Measurements from ENCODE around the gene IRX2.

IRX2 gene

GRCh38 chr5:2740051-2740875, 11.2 kb downstream of the IRX2 start:
- no peak for DNase-seq

DNA sequence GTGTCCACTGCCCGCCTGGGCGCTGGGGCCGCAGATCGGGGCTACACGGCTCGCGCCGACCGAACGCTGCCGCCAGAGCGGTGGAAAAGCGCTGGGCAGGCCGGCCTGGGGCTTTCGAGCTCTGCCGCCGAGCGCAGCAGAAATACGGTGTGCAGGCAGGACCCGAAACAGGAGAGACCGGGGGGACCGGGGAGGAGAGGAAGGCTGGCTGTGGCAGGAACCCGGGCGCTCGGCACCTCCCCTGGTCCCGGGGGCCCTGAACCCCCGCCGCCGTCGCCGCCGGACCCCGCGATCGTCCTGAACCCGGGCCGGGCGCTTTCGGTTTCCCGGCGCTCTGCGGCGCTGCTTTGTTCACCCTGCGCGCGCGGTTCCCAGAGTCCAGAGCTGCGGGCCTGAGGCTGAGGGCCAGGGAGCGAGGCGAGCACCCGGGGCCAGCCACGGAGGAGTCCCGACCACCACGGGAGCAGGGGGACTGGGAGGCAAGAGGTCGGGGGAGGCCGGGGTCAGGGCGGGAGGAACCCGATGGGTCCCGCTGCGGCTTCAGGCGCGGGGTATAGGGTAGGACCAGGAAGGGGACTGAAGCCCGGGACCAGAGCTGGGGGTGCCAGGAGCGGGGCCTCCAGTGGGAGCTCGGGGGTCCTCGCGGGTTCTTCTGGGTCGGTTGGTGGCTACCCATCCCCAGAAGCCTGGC, 12.0 kb downstream of the IRX2 start:
- no peak for DNase-seq

GRCh38 chr5:2738700-2739359, 12.6 kb downstream of the IRX2 start:
- no peak for DNase-seq

DNA sequence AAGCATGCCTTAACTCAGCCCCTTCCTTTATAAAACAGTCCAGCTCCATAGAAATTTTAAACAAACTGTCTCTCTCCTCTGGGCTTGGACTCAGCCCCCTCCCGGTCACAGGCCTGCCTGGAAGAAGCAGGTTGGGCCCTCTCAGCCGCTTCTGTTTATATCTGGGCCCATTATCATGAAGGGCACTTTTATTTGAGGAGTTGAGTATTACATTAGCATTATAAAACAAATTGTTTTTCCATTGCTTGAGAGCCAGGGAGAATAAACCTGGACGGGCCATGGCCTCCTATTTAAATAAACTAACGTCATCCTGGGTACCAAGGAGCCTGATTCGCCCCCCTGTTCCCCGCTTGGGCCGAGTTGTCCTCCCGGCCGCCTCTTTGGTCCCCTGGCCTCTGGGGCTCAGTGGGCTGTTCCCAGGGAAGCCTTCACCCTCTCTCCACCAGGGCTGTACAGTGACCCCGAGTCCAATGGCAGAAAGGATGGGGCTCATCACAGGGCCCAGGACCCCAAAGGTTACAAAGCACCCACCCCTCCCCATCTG, 13.2 kb downstream of the IRX2 start:
- no peak for DNase-seq

GRCh38 chr5:2737273-2738155, 14.0 kb downstream of the IRX2 start:
- no peak for DNase-seq

GRCh38 chr5:2736872-2737271, 14.6 kb downstream of the IRX2 start:
- DNase-seq, result no peak

DNA sequence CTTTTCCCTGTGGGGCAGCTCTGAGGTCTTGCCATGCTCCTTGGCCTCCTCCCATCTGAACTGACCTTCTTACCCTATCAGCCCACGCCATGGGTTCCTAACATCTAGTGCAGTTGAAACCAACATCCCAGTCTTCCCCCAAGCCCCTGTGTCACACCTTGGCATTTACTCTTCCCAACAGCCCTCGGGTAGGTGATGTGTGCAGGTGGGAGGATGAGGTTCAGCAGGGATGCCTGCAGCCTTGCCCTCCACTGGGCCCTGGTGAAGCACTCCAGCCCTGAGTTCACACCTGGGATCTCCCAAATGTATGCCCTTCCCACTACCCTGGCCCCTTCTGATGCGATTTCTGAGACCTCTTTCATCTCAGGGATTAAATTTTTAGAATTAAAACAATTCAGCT, 15.5 kb downstream of the IRX2 start:
- no peak for DNase-seq

GRCh38 chr5:2732850-2733249, 18.6 kb downstream of the IRX2 start:
- no peak for DNase-seq

- DNase-seq, result no peak
Measured at GRCh38 chr5:2732004-2732403, 19.5 kb downstream of the IRX2 start.

GRCh38 chr5:2729189-2729588, 22.3 kb downstream of the IRX2 start:
- no peak for DNase-seq

- DNase-seq, result no peak
Measured at GRCh38 chr5:2727550-2727949, 23.9 kb downstream of the IRX2 start.

DNA sequence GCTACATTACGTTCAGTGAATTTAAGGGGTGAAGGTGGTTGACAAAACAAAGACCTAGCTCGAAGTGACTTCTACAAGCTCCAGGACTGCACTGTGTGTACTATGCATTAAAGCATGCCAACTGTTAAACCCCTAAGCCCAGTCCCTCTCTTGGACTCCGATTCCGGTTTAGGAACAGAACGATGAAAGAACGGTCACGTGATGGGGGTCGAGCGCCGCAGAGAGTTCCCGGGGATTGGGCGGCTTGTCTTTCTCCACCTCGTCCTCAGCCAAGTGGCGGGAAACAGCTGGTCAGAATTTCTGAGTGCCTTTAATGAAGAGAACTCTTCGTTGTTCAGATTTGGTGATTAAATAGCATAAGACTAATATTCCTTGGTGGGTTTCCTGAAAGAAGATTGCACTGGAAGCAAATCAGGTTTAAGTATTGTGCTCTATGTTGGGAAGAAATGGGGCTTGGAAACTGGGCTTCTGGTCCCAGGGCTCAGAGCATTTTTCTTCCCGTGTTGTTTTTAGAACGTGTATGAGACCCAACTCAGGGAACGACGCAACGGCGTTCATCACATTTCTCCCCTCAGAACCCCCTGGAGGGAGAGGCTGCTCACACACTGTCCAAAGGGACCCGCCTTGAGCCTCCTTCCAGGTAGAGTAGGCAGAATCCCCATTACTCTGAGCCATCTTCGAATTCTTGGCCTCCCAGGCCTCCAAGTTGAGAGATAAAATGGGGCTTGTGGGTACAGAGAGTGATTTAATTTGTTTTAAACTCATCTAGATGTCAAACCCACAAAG, 25.3 kb downstream of the IRX2 start:
- DNase-seq, result no peak

DNA sequence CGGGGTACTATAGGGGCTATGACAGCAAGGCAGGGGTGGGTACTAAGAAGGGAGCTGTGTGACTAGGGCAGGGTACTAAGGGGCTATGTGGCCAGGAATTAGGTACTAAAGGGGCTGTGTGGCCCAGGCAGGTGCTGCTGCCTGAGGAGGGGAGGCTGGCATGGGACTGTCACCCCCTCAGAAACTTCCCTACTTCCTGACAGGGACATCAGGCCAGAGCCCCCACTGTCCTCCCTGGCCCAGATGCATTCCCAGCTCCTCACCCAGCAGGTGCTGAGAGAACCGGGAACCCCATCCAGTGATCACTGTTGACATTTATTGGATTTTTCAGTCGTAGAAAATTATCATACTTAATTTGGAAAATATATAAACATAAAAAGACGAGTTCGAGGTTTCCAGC, 26.6 kb downstream of the IRX2 start:
- no peak for DNase-seq

DNA sequence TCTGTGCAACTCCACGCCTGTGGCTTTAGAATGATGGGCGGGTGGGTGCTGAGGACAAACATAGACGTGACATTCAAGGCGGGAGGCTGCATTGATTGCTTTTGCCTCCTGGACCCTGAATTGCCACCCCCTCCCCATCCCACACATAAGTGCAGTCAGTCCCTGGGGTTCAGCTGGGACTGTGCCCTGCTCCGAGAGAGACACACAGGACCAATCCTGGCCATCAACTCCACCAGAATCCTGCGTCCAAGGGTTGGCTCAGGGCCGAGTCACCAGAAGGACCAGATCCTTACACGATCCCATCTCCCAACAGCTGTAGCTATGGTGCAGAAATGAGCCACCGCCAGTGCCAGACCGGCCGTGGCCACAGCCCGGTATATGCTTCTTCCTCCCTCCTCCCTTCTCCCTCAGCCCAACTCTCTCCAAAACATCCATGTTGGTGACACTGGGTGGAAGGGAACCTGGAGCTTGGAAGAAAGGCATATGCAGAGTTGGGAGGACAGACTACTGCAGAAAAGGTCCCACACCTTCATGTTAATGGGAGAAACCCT, 27.4 kb downstream of the IRX2 start:
- no peak for DNase-seq

- DNase-seq, result no peak
Measured at GRCh38 chr5:2722901-2723300, 28.6 kb downstream of the IRX2 start.

- no peak for DNase-seq
Measured at GRCh38 chr5:2721385-2722138, 29.9 kb downstream of the IRX2 start.

DNA sequence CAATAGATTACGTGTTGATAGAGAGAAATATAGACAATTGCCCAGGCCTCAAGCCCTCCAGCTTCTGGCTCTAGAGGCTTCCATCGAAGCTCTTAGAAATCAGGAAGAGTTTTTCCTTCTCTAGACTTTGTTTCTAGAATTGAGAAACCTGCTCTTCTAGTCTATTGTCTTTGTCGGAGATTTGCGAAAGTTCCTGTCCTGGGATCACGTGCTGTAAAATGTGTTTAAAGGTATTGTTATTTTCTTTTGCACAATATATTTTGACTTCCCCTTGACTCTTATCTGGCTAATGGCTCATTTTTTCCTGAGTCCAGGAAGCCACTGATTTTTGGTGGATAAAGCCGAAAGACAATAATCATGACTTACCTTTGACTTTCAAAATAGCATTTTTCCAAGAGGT, 32.1 kb downstream of the IRX2 start:
- DNase-seq, result no peak

DNA sequence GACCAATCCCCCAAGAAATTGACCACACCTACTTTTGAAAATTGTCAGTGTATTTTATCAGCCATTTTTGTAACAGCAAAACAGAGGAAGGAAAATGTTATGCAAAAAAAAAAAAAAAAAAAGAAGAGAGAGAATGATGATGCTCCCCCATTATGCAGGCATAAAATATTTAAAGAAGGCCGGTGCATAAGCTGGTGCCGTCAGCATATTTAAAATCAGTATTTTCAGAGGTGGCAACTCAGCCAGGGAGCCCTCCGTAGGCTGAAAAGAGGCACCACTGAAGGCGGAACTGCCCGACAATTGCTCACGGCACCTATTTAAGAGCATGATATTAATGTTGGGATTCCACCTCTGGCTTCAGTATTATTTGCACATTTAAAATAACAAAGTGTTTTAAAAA, 33.4 kb downstream of the IRX2 start:
- DNase-seq, result no peak

DNA sequence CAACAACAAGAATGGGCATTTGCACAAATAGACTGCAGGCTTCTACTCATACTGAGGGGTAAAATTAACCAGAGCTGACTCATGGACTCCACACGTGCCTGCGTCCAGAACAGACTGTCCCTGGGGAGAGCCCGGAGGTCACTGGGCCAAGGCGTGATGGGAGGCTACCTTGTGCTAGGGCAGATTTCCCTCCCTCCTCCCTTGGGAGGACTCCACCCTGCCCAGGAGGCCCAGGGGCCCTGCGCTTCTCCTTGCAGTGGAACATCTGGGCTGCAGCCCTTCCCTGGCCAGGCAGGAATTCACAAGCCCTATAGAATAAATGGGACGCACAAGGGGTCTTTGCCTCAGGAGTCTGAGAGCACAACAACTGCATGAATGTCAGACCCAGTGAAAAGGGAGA, 35.6 kb downstream of the IRX2 start:
- no peak for DNase-seq

GRCh38 chr5:2714805-2715204, 36.7 kb downstream of the IRX2 start:
- DNase-seq, result no peak

DNA sequence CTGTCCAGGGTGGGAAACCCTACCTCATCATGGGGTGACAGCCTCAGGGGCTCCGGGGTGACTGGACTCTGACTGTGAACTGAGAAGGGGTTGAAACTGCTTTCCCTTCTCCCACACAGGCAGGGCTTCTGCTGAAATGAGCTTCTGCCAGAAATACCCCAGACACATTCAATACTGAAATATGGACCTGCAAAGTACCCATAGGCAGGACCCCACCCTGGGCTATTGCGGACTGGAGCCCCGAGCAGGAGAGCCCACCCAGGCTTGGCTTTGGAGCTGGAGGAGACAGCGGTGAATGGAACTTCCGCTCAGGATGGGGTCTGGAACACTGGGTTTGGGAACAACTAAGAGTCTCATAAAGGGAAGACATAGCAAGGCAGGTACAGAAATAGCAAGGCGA, 37.5 kb downstream of the IRX2 start:
- no peak for DNase-seq

Measured in NCI-H82 (cell line).